SH-SY5Y (cell line): ENCODE data around the gene ZIK1.

Source experiments
- GATA2 ChIP-seq: IDR thresholded peaks from 2 replicates; pipeline ENCODE4 v1.6.1; 2011; ENCODE audit warnings: mild to moderate bottlenecking, low read depth, low read length
- GATA3 ChIP-seq: IDR thresholded peaks from 2 replicates; pipeline ENCODE4 v1.6.1; 2011; ENCODE audit warnings: low read depth, mild to moderate bottlenecking, low read length, moderate library complexity

GRCh38 chr19:57599377-57599760 is 15.4 kb downstream of the ZIK1 start:
- TF ChIP-seq GATA2 (no peak), GATA3 (no peak)
